ENCODE data around the gene PTPRK. TPM values are rescaled to one million over a fixed set of nuclear protein-coding genes. Genes with fewer than 3 reads are reported as not detected.

PTPRK gene
- total RNA-seq, 2 donors from 2014 or later = 23.7 to 30.2 TPM

GRCh38 chr6:128412680-128413079 is 107.7 kb downstream of the PTPRK start:
- no peak for DNase-seq (ENCODE audit: low spot score)
- intact Hi-C loops (cut with DNase I) = no loop called here

- no peak for DNase-seq (ENCODE audit: low spot score)
- intact Hi-C loops (cut with DNase I) = no loop called here
Observed at GRCh38 chr6:128410584-128410983, 109.8 kb downstream of the PTPRK start.

GRCh38 chr6:128409003-128409402 is 111.4 kb downstream of the PTPRK start:
- intact Hi-C loops (cut with DNase I) = no loop called here
- DNase-seq (ENCODE audit: low spot score) = no peak

- intact Hi-C loops (cut with DNase I) = no loop called here
- DNase-seq (ENCODE audit: low spot score) = no peak
Observed at GRCh38 chr6:128406453-128406852, 113.9 kb downstream of the PTPRK start.

GRCh38 chr6:128403618-128404444 is 116.6 kb downstream of the PTPRK start:
- intact Hi-C loops (cut with DNase I) = no loop called here
- no peak for DNase-seq (ENCODE audit: low spot score)

- no peak for DNase-seq (ENCODE audit: low spot score)
- intact Hi-C loops (cut with DNase I) = no loop called here
Observed at GRCh38 chr6:128400875-128401274, 119.5 kb downstream of the PTPRK start.

GRCh38 chr6:128397996-128398395 is 122.4 kb downstream of the PTPRK start:
- intact Hi-C loops (cut with DNase I) = no loop called here

GRCh38 chr6:128395596-128395995 is 124.8 kb downstream of the PTPRK start:
- DNase-seq (ENCODE audit: low spot score) = no peak
- intact Hi-C loops (cut with DNase I) = no loop called here

More at GRCh38 chr6:128397996-128398395, 122.4 kb downstream of the PTPRK start:
- DNase-seq (ENCODE audit: low spot score) = no peak

- intact Hi-C loops (cut with DNase I) = no loop called here
- DNase-seq (ENCODE audit: low spot score) = no peak
Observed at GRCh38 chr6:128395188-128395587, 125.2 kb downstream of the PTPRK start.

GRCh38 chr6:128394167-128394566 is 126.2 kb downstream of the PTPRK start:
- intact Hi-C loops (cut with DNase I) = no loop called here
- DNase-seq (ENCODE audit: low spot score) = no peak

GRCh38 chr6:128389820-128390534 is 130.4 kb downstream of the PTPRK start:
- DNase-seq (ENCODE audit: low spot score) = no peak
- intact Hi-C loops (cut with DNase I) = no loop called here

GRCh38 chr6:128388380-128388779 is 132.0 kb downstream of the PTPRK start:
- no peak for DNase-seq (ENCODE audit: low spot score)
- intact Hi-C loops (cut with DNase I) = no loop called here

GRCh38 chr6:128380891-128381290 is 139.5 kb downstream of the PTPRK start:
- intact Hi-C loops (cut with DNase I) = no loop called here
- DNase-seq (ENCODE audit: low spot score) = no peak

- intact Hi-C loops (cut with DNase I) = loop anchor here in 1 of 2 donors (10.0 kb wide), 1 partner anchor 355 kb away; no protein-coding TSS in a partner anchor
- DNase-seq (ENCODE audit: low spot score) = no peak
Observed at GRCh38 chr6:128379577-128379976, 140.8 kb downstream of the PTPRK start.

- DNase-seq (ENCODE audit: low spot score) = no peak
- intact Hi-C loops (cut with DNase I) = loop anchor here in 1 of 2 donors (10.0 kb wide), 1 partner anchor 358 kb away; no protein-coding TSS in a partner anchor
Observed at GRCh38 chr6:128376952-128377503, 143.4 kb downstream of the PTPRK start.

GRCh38 chr6:128371136-128371535 is 149.3 kb downstream of the PTPRK start:
- intact Hi-C loops (cut with DNase I) = loop anchor here in 1 of 2 donors (10.0 kb wide), 1 partner anchor 364 kb away; no protein-coding TSS in a partner anchor
- DNase-seq (ENCODE audit: low spot score) = no peak

- no peak for DNase-seq (ENCODE audit: low spot score)
- intact Hi-C loops (cut with DNase I) = loop anchor here in 1 of 2 donors (10.0 kb wide), 1 partner anchor 365 kb away; no protein-coding TSS in a partner anchor
Observed at GRCh38 chr6:128370072-128370471, 150.3 kb downstream of the PTPRK start.

- intact Hi-C loops (cut with DNase I) = no loop called here
- DNase-seq (ENCODE audit: low spot score) = no peak
Observed at GRCh38 chr6:128368213-128368944, 152.0 kb downstream of the PTPRK start.

- no peak for DNase-seq (ENCODE audit: low spot score)
- intact Hi-C loops (cut with DNase I) = no loop called here
Observed at GRCh38 chr6:128367437-128367836, 153.0 kb downstream of the PTPRK start.
